ENCODE measurements around the gene PIM3. TPM values are rescaled to one million over a fixed set of nuclear protein-coding genes. Genes with fewer than 3 reads are reported as not detected.

Gene PIM3
- total RNA-seq, 2 donors from 2014 or later = 57.3 to 98.9 TPM

DNA sequence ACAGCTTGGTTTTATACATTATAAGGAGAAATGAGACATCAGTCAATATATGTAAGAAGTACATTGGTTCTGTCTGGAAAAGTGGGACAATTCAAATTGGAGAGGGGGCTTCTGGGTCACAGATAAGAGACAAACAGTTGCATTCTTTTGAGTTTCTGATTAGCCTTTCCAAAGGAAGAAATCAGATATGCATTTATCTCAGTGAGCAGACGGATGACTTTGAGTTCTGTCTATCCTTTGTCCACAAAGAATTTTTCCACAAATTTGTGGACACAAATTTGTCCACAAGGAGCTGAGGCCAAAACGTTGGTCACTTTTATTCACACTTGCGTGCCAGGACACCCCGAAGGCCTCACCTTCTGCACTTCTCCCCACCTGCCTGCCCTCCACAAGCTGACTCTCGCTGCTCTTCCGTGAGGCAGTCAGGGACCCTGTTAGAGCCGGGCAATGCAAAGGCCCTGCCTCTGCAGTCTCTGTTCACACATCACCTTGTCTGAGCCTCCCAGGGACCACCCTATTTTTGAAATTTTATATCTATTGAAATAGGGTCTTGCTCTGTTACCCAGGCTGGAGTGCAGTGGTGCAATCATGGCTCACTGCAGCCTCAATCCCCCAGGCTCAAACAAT lies 31.4 kb downstream of the PIM3 start:
- Histone ChIP-seq H3K4me3 (no peak overlapping the region), H3K4me1 (peaks cover 9% of the 10 kb centered on the region), H3K27ac (no peak overlapping the region), H3K27me3 (no peaks in the 10 kb centered on the region), H3K9me3 (no peaks in the 10 kb centered on the region), H3K36me3 (replicated peaks in 1 of 2; ENCODE audit: insufficient read depth in 1 of 2, low read depth in 2 of 2) (no peaks in the 10 kb centered on the region)
- intact Hi-C loops (cut with DNase I) = no loop called here
- 81 to 88% methylated on average over 7 of the region's 7 CpGs for WGBS, 2 donors
- TF ChIP-seq POLR2A (IDR thresholded peaks at IDR 0.05) = no peak
- TF ChIP-seq, protein P1, sequence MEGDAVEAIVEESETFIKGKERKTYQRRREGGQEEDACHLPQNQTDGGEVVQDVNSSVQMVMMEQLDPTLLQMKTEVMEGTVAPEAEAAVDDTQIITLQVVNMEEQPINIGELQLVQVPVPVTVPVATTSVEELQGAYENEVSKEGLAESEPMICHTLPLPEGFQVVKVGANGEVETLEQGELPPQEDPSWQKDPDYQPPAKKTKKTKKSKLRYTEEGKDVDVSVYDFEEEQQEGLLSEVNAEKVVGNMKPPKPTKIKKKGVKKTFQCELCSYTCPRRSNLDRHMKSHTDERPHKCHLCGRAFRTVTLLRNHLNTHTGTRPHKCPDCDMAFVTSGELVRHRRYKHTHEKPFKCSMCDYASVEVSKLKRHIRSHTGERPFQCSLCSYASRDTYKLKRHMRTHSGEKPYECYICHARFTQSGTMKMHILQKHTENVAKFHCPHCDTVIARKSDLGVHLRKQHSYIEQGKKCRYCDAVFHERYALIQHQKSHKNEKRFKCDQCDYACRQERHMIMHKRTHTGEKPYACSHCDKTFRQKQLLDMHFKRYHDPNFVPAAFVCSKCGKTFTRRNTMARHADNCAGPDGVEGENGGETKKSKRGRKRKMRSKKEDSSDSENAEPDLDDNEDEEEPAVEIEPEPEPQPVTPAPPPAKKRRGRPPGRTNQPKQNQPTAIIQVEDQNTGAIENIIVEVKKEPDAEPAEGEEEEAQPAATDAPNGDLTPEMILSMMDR (IDR thresholded peaks at IDR 0.05) = no peak
- DNase-seq = no peak
- no peak for ATAC-seq

GRCh38 chr22:49992921-49993648 lies 32.5 kb downstream of the PIM3 start:
- Histone ChIP-seq H3K27me3 (no peaks in the 10 kb centered on the region), H3K4me3 (no peak overlapping the region), H3K36me3 (replicated peaks in 1 of 2; ENCODE audit: insufficient read depth in 1 of 2, low read depth in 2 of 2) (no peaks in the 10 kb centered on the region), H3K9me3 (no peaks in the 10 kb centered on the region), H3K27ac (no peak overlapping the region), H3K4me1 (peaks cover 9% of the 10 kb centered on the region)
- TF ChIP-seq, protein P1 (IDR thresholded peaks at IDR 0.05) = peak; percentile 54 to 81 (median 65)
- no peak for TF ChIP-seq POLR2A (IDR thresholded peaks at IDR 0.05)
- WGBS, 2 donors = 19 to 68% methylated on average over 3 to 18 of the region's 23 CpGs
- ATAC-seq (peak; percentile 90), DNase-seq (peak; percentile 73 to 82 (median 75))
- intact Hi-C loops (cut with DNase I) = no loop called here

DNA sequence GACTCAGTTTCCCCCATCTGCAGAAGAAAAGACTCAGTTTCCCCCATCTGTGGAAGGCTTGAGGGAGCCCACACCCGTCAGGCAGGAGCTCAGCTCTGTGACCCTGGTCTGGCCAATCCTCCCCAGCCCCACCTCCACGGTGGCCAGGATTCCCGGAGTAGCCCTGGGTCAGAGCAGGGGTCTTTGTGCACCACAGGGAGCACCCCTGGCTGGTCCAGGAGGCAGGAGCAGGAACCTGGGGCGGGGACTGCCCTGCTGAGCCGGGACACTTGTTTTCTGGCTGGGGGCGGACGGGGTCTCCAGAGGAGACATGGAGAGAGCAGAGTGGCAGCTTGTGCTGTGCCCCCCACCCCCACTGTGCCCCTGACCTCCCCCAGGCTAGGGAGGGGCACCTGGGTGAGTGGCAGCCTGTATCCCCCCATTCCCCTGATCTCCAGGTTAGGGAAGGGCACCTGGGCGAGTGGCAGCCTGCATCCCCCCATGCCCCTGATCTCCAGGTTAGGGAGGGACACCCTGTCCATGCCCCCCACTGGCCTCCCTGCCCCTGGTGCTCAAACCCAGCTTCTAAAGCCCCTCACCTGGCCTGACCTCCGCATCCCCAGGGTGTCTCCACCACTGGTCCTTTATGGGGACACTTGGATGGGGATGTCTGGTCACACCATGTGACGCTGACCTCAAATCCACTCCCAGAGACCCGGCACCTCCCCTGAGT lies 33.2 kb downstream of the PIM3 start:
- Histone ChIP-seq H3K27ac (no peak overlapping the region), H3K9me3 (no peaks in the 10 kb centered on the region), H3K27me3 (no peaks in the 10 kb centered on the region), H3K4me1 (peaks cover 9% of the 10 kb centered on the region), H3K36me3 (replicated peaks in 1 of 2; ENCODE audit: insufficient read depth in 1 of 2, low read depth in 2 of 2) (no peaks in the 10 kb centered on the region), H3K4me3 (no peak overlapping the region)
- intact Hi-C loops (cut with DNase I) = no loop called here
- ATAC-seq (no peak), DNase-seq (no peak)
- WGBS, 2 donors = 50 to 54% methylated on average over 4 to 10 of the region's 11 CpGs
- TF ChIP-seq, protein P1 (IDR thresholded peaks at IDR 0.05) = no peak
- no peak for TF ChIP-seq POLR2A (IDR thresholded peaks at IDR 0.05)

DNA sequence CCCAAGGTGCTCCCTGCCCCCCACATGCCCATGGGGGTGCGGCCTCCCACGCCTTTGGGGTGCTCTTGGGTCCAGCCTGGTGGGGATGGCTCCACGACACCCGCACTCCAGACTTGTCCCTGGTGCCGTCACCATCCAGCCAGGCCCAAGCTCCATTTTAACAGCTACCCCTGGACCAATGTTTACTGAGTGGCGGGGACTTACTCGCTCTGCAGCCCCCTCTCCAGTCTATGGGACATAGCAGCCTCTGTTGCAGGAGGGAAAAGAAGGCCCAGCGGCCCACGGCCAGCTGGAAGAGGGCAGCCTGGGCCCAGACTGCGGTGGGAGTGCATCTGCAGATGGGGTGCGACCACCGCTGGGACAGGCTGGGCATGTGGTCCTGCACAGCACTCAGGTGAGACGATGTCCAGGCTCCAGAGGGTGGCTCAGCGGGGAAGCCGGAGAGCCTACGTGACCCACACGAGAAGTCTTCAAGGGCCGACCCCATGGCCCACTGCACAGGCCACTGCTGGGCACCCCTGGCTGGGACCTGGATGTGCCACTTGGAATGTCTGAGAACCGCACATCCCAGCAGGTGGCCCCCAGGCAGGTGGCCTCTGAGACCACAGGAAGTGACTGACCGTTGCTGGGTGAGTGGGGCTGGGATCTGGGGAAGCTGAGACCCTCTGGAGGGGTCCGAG lies 33.9 kb downstream of the PIM3 start:
- H3K27me3 ChIP-seq = no peaks in the 10 kb centered on the region
- 86 to 100% methylated on average over 3 to 21 of the region's 21 CpGs for WGBS, 2 donors
- H3K9me3 ChIP-seq = no peaks in the 10 kb centered on the region
- ATAC-seq = no peak
- TF ChIP-seq POLR2A (IDR thresholded peaks at IDR 0.05) = no peak
- TF ChIP-seq, protein P1 (IDR thresholded peaks at IDR 0.05) = no peak
- intact Hi-C loops (cut with DNase I) = no loop called here
- no peak overlapping the region for H3K27ac ChIP-seq
- H3K4me1 ChIP-seq = peaks cover 9% of the 10 kb centered on the region
- no peaks in the 10 kb centered on the region for H3K36me3 ChIP-seq (replicated peaks in 1 of 2; ENCODE audit: insufficient read depth in 1 of 2, low read depth in 2 of 2)
- DNase-seq = peak in 2 of 4 donors; percentile 3 to 8
- no peak overlapping the region for H3K4me3 ChIP-seq
